Activated CD8-positive, alpha-beta T cell treated with anti-CD3 and anti-CD28 coated beads for 36 hours (primary cell): ENCODE results near the gene RAB11FIP4. TPM values are rescaled to one million over a fixed set of nuclear protein-coding genes. Genes with fewer than 3 reads are reported as not detected.

Experiments used
- ATAC-seq: fragments of 200-7000 bp; cut with Tn5 transposase; one replicate; pipeline ENCODE4 v1.10.0; 2021; ENCODE audit warnings: mild to moderate bottlenecking, moderate library complexity
- CTCF ChIA-PET: fragments of 350-600 bp; sonication (Branson Sonifier 250); formaldehyde crosslinking; loops from one replicate; lab custom pipeline; 2021; ENCODE audit warnings: antibody characterized with exemption; lab: Charles Lee
- POLR2A ChIA-PET: fragments of 350-600 bp; sonication (Branson Sonifier 250); formaldehyde crosslinking; loops from one replicate; lab custom pipeline; 2021; ENCODE audit warnings: antibody characterized with exemption; lab: Charles Lee
- DNase-seq: peaks from one replicate; pipeline ENCODE4 v3.0.0-alpha.2; 2020
- H3K27ac Mint-ChIP-seq: one replicate; pipeline ENCODE4 v1.8.0; 2021; ENCODE audit warnings: mild to moderate bottlenecking, mixed read lengths
- H3K27me3 Mint-ChIP-seq: one replicate; pipeline ENCODE4 v1.8.0; 2021; ENCODE audit warnings: mixed read lengths
- H3K36me3 Mint-ChIP-seq: one replicate; pipeline ENCODE4 v1.8.0; 2021; ENCODE audit warnings: low read depth, mixed read lengths
- H3K4me1 Mint-ChIP-seq: one replicate; pipeline ENCODE4 v1.8.0; 2021; ENCODE audit warnings: low read depth, mixed read lengths
- H3K4me3 Mint-ChIP-seq: one replicate; pipeline ENCODE4 v1.8.0; 2021; ENCODE audit warnings: mild to moderate bottlenecking, moderate library complexity, mixed read lengths
- H3K9me3 Mint-ChIP-seq: one replicate; pipeline ENCODE4 v1.8.0; 2021; ENCODE audit warnings: mixed read lengths
- CTCF ChIP-seq: fragments of 200-600 bp; IDR thresholded peaks from one replicate; pipeline ENCODE4 v1.8.0; 2022; ENCODE audit warnings: antibody characterized with exemption, mild to moderate bottlenecking
- intact Hi-C: fragments of 100-400 bp; cut with micrococcal nuclease; formaldehyde crosslinking; loops from one replicate; pipeline ENCODE4 v1.10.0; 2022
- total RNA-seq, 2 experiments: library from RNA; stranded (reverse); gene quantifications; one replicate each; pipeline ENCODE4 v1.2.3, GENCODE V29; 2021

RAB11FIP4 gene
- total RNA-seq, 2 experiments from 2014 or later, result 38.2 to 39.1 TPM

- TF ChIP-seq CTCF, result no peak
- ChIA-PET POLR2A (no interaction called here), CTCF (interaction anchor here (1.1 to 1.6 kb wide), 2 partner anchors 12 to 39 kb away, joined by 3 to 4 read pairs; no protein-coding TSS in a partner anchor)
- peaks cover 6% of the 10 kb centered on the region for H3K4me1 Mint-ChIP-seq
- no peak overlapping the region for H3K27ac Mint-ChIP-seq
- intact Hi-C loops, result no loop called here
- no peaks in the 10 kb centered on the region for H3K9me3 Mint-ChIP-seq
- H3K27me3 Mint-ChIP-seq, result no peaks in the 10 kb centered on the region
- no peaks in the 10 kb centered on the region for H3K36me3 Mint-ChIP-seq
- no peak overlapping the region for H3K4me3 Mint-ChIP-seq
- DNase-seq (no peak), ATAC-seq (no peak)
Observed at GRCh38 chr17:31479062-31479408, 87.6 kb downstream of the RAB11FIP4 start.

- Mint-ChIP-seq H3K36me3 (no peaks in the 10 kb centered on the region), H3K9me3 (no peaks in the 10 kb centered on the region), H3K27ac (no peak overlapping the region), H3K4me1 (peaks cover 6% of the 10 kb centered on the region), H3K4me3 (no peak overlapping the region), H3K27me3 (no peaks in the 10 kb centered on the region)
- TF ChIP-seq CTCF, result no peak
- ChIA-PET POLR2A (interaction anchor here (0.5 kb wide), 1 partner anchor 21 kb away, joined by 3 read pairs; no protein-coding TSS in a partner anchor), CTCF (interaction anchor here (1.0 to 1.1 kb wide), 2 partner anchors 13 to 38 kb away, joined by 3 read pairs; no protein-coding TSS in a partner anchor)
- no peak for DNase-seq
- intact Hi-C loops, result no loop called here
- ATAC-seq, result no peak
Observed at GRCh38 chr17:31479524-31479923, 88.0 kb downstream of the RAB11FIP4 start.

- no peaks in the 10 kb centered on the region for H3K27me3 Mint-ChIP-seq
- ChIA-PET CTCF (interaction anchor here (1.0 to 1.1 kb wide), 2 partner anchors 13 to 38 kb away, joined by 3 read pairs; no protein-coding TSS in a partner anchor), POLR2A (interaction anchor here (0.5 kb wide), 1 partner anchor 21 kb away, joined by 3 read pairs; no protein-coding TSS in a partner anchor)
- H3K36me3 Mint-ChIP-seq, result no peaks in the 10 kb centered on the region
- no peak for TF ChIP-seq CTCF
- DNase-seq (no peak), ATAC-seq (no peak)
- no peaks in the 10 kb centered on the region for H3K9me3 Mint-ChIP-seq
- H3K4me3 Mint-ChIP-seq, result no peak overlapping the region
- no peak overlapping the region for H3K27ac Mint-ChIP-seq
- peaks cover 6% of the 10 kb centered on the region for H3K4me1 Mint-ChIP-seq
- intact Hi-C loops, result no loop called here
Observed at GRCh38 chr17:31480067-31480466, 88.6 kb downstream of the RAB11FIP4 start.

GRCh38 chr17:31480904-31481782, 89.7 kb downstream of the RAB11FIP4 start:
- intact Hi-C loops, result no loop called here
- no peak for DNase-seq
- Mint-ChIP-seq H3K4me1 (peaks cover 6% of the 10 kb centered on the region), H3K9me3 (no peaks in the 10 kb centered on the region), H3K27me3 (no peaks in the 10 kb centered on the region), H3K27ac (peak overlapping the region; percentile 34), H3K4me3 (no peak overlapping the region), H3K36me3 (no peaks in the 10 kb centered on the region)
- TF ChIP-seq CTCF, result no peak
- CTCF ChIA-PET, result no interaction called here
- peak; percentile 42 for ATAC-seq
- POLR2A ChIA-PET, result interaction anchor here (0.7 to 1.7 kb wide), 2 partner anchors 11 to 31 kb away, joined by 3 to 7 read pairs; no protein-coding TSS in a partner anchor

GRCh38 chr17:31481783-31482081, 90.3 kb downstream of the RAB11FIP4 start:
- no peaks in the 10 kb centered on the region for H3K27me3 Mint-ChIP-seq
- no peaks in the 10 kb centered on the region for H3K36me3 Mint-ChIP-seq
- H3K27ac Mint-ChIP-seq, result no peak overlapping the region
- H3K9me3 Mint-ChIP-seq, result no peaks in the 10 kb centered on the region
- POLR2A ChIA-PET, result interaction anchor here (0.7 to 1.7 kb wide), 2 partner anchors 10 to 31 kb away, joined by 3 to 7 read pairs; no protein-coding TSS in a partner anchor
- H3K4me1 Mint-ChIP-seq, result peaks cover 8% of the 10 kb centered on the region
- DNase-seq, result no peak
- intact Hi-C loops, result no loop called here
- peak; percentile 60 for ATAC-seq
- no peak for TF ChIP-seq CTCF
- CTCF ChIA-PET, result interaction anchor here (1.2 kb wide), 1 partner anchor 13 kb away, joined by 3 read pairs; no protein-coding TSS in a partner anchor
- H3K4me3 Mint-ChIP-seq, result no peak overlapping the region
